Panc1 (cell line): ENCODE measurements around the gene TAGLN2. TPM values are rescaled to one million over a fixed set of nuclear protein-coding genes. Genes with fewer than 3 reads are reported as not detected.

Experiments
- ATAC-seq: fragments of 200-7000 bp; cut with Tn5 transposase; 2 replicates; pipeline ENCODE4 v1.9.1; 2020; ENCODE audit warnings: mild to moderate bottlenecking, moderate library complexity
- BruUV-seq: library from RNA; stranded (reverse); fragments of 400-500 nt; replicated peaks from 2 replicates; lab custom pipeline; 2021; lab: Mats Ljungman, UMichigan
- CTCF ChIA-PET: fragments of 300-600 bp; sonication (Branson Sonifier 250); formaldehyde crosslinking; loops from one replicate; lab custom pipeline; 2022; ENCODE audit warnings: antibody characterized with exemption; lab: Charles Lee
- POLR2A ChIA-PET: fragments of 300-600 bp; sonication (Branson Sonifier 250); formaldehyde crosslinking; loops from one replicate; lab custom pipeline; 2022; ENCODE audit warnings: antibody characterized with exemption; lab: Charles Lee
- DNase-seq: peaks from one replicate; pipeline ENCODE4 v3.0.0-alpha.2; 2010; ENCODE audit warnings: low read depth, low spot score
- H3K27ac ChIP-seq: 2 replicates; pipeline ENCODE4 v1.5.1; 2011; ENCODE audit warnings: mild to moderate bottlenecking, low read length, inconsistent platforms
- H3K27me3 ChIP-seq: fragments of 200-500 bp; sonication (Bioruptor generic); 2 replicates; pipeline ENCODE4 v1.6.0; 2014; ENCODE audit warnings: low read length, inconsistent platforms; ENCODE audit not compliant: control insufficient read depth, insufficient read depth
- H3K36me3 ChIP-seq: fragments of 200-500 bp; sonication (Bioruptor generic); 2 replicates; pipeline ENCODE4 v1.5.1; 2014; ENCODE audit warnings: inconsistent platforms, mild to moderate bottlenecking, low read length, moderate library complexity; ENCODE audit not compliant: control insufficient read depth, insufficient read depth
- H3K4me1 ChIP-seq: 2 replicates; pipeline ENCODE4 v1.5.1; 2011; ENCODE audit warnings: inconsistent platforms, mild to moderate bottlenecking, low read length, moderate library complexity; ENCODE audit not compliant: control insufficient read depth, insufficient read depth
- H3K4me3 ChIP-seq, 2 experiments: 2 replicates each; pipeline ENCODE4 v1.5.1; 2011 to 2012; ENCODE audit warnings: low read depth in 2 of 2, low read length in 2 of 2, mild to moderate bottlenecking in 2 of 2, inconsistent platforms in 1 of 2, moderate library complexity in 1 of 2
- H3K9me3 ChIP-seq: fragments of 200-500 bp; sonication (Bioruptor generic); 2 replicates; pipeline ENCODE4 v1.5.1; 2014; ENCODE audit warnings: low read depth, mild to moderate bottlenecking, inconsistent platforms, low read length, moderate library complexity; ENCODE audit not compliant: control insufficient read depth, insufficient read depth
- POLR2AphosphoS5 ChIP-seq: IDR thresholded peaks from 2 replicates; pipeline ENCODE4 v1.6.1; 2012; ENCODE audit warnings: mild to moderate bottlenecking, low read depth, low read length, moderate library complexity
- SIN3A ChIP-seq: IDR thresholded peaks from 2 replicates; pipeline ENCODE4 v1.6.1; 2012; ENCODE audit warnings: low read depth, mild to moderate bottlenecking, low read length, moderate library complexity, borderline replicate concordance; ENCODE audit not compliant: insufficient read depth
- TCF7L2 ChIP-seq: IDR thresholded peaks from 2 replicates; pipeline ENCODE4 v1.6.1; 2011; ENCODE audit warnings: mild to moderate bottlenecking, low read depth, low read length, inconsistent platforms
- in situ Hi-C: cut with HindIII; loops from 2 replicates; pipeline ENCODE4 v1.10.0; 2016; ENCODE audit warnings: low sequenced_read_pairs, low pct_unique_long_range_greater_than_20kb
- intact Hi-C: fragments of 100-400 bp; cut with micrococcal nuclease; formaldehyde crosslinking; loops from one replicate; pipeline ENCODE4 v1.10.0; 2022; ENCODE audit not compliant: unreplicated experiment
- total RNA-seq: library from RNA; stranded (reverse); gene quantifications from one replicate; pipeline ENCODE4 v1.2.1, GENCODE V29; 2021; ENCODE audit not compliant: unreplicated experiment
- TF ChIP-seq, protein P1 (sequence below): fragments of 450-650 bp; IDR thresholded peaks from 2 replicates; pipeline ENCODE4 v1.5.1; 2017; ENCODE audit warnings: mild to moderate bottlenecking
- TF ChIP-seq, protein P2 (sequence below), 2 experiments: IDR thresholded peaks; 2 replicates each; pipeline ENCODE4 v1.6.1; 2011 to 2012; ENCODE audit warnings: low read depth in 2 of 2, control low read depth in 1 of 2, low read length in 1 of 2, mild to moderate bottlenecking in 1 of 2, moderate library complexity in 1 of 2; ENCODE audit not compliant: insufficient read depth in 1 of 2

The TAGLN2 gene
- total RNA-seq, 1 experiment from 2014 or later = 474 TPM

DNA sequence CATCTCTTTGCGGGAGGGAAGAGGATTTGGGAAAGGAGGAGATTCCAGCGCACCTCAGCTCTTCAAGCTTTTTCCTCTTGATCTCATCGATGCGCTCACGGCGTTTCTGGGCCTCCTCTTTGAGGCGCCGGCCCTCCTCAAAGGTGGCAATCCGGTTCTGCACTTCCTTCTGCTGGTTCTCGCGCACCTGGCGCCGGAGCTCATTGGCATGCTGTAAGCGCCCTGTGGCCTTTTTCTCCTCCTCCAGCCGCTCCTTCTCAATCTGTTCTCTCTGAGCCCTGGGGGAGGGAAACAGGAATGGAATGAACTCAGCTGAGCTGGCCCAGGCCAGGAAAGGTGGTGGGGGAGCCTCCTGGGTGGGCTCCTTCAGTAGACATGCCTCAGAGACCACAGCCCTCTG lies 52.4 kb downstream of the TAGLN2 start:
- ATAC-seq = no peak
- H3K27me3 ChIP-seq = no peaks in the 10 kb centered on the region
- no peaks in the 10 kb centered on the region for H3K4me1 ChIP-seq
- BruUV-seq = no TSS peak
- intact Hi-C loops (no loop called here), in situ Hi-C loops (no loop called here)
- H3K9me3 ChIP-seq = no peaks in the 10 kb centered on the region
- H3K4me3 ChIP-seq = no peak overlapping the region
- CTCF ChIA-PET = interaction anchor here (1.6 kb wide), 1 partner anchor 22 kb away, joined by 3 read pairs; no protein-coding TSS in a partner anchor
- TF ChIP-seq TCF7L2 (no peak), SIN3A (no peak), POLR2AphosphoS5 (no peak)
- TF ChIP-seq, protein P1, sequence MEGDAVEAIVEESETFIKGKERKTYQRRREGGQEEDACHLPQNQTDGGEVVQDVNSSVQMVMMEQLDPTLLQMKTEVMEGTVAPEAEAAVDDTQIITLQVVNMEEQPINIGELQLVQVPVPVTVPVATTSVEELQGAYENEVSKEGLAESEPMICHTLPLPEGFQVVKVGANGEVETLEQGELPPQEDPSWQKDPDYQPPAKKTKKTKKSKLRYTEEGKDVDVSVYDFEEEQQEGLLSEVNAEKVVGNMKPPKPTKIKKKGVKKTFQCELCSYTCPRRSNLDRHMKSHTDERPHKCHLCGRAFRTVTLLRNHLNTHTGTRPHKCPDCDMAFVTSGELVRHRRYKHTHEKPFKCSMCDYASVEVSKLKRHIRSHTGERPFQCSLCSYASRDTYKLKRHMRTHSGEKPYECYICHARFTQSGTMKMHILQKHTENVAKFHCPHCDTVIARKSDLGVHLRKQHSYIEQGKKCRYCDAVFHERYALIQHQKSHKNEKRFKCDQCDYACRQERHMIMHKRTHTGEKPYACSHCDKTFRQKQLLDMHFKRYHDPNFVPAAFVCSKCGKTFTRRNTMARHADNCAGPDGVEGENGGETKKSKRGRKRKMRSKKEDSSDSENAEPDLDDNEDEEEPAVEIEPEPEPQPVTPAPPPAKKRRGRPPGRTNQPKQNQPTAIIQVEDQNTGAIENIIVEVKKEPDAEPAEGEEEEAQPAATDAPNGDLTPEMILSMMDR = no peak
- TF ChIP-seq, protein P2, sequence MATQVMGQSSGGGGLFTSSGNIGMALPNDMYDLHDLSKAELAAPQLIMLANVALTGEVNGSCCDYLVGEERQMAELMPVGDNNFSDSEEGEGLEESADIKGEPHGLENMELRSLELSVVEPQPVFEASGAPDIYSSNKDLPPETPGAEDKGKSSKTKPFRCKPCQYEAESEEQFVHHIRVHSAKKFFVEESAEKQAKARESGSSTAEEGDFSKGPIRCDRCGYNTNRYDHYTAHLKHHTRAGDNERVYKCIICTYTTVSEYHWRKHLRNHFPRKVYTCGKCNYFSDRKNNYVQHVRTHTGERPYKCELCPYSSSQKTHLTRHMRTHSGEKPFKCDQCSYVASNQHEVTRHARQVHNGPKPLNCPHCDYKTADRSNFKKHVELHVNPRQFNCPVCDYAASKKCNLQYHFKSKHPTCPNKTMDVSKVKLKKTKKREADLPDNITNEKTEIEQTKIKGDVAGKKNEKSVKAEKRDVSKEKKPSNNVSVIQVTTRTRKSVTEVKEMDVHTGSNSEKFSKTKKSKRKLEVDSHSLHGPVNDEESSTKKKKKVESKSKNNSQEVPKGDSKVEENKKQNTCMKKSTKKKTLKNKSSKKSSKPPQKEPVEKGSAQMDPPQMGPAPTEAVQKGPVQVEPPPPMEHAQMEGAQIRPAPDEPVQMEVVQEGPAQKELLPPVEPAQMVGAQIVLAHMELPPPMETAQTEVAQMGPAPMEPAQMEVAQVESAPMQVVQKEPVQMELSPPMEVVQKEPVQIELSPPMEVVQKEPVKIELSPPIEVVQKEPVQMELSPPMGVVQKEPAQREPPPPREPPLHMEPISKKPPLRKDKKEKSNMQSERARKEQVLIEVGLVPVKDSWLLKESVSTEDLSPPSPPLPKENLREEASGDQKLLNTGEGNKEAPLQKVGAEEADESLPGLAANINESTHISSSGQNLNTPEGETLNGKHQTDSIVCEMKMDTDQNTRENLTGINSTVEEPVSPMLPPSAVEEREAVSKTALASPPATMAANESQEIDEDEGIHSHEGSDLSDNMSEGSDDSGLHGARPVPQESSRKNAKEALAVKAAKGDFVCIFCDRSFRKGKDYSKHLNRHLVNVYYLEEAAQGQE (IDR thresholded peaks at IDR 0.05; ENCODE audit: insufficient read depth in 1 of 2, low read depth in 2 of 2, low read length in 1 of 2) = no peak
- no peak for DNase-seq
- POLR2A ChIA-PET = no interaction called here
- H3K27ac ChIP-seq = no peak overlapping the region
- no peaks in the 10 kb centered on the region for H3K36me3 ChIP-seq

DNA sequence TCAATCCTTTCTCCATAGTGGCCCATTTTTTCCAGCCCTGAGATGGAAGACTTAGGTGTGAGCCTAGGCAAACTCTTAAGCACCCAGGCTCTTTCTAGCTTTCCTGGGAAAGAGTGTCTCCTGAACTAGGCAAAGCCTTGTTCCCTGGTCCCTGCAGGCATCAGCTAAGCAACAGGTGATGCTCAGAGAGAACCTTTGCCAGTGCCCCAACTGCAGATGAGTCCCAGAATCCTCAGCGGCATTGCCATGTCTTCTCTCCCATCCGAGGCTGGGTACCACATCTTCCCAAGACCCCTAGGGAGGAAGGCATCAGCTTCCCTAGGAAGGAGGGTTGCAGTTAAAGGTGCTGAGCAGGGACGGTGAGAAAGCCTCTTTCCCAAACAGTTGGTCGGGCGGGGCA lies 54.6 kb downstream of the TAGLN2 start:
- TF ChIP-seq, protein P2 (IDR thresholded peaks at IDR 0.05; ENCODE audit: insufficient read depth in 1 of 2, low read depth in 2 of 2, low read length in 1 of 2) = no peak
- TF ChIP-seq SIN3A = no peak
- TF ChIP-seq TCF7L2 = no peak
- no peak for TF ChIP-seq POLR2AphosphoS5
- TF ChIP-seq, protein P1 = no peak
- H3K4me1 ChIP-seq = no peaks in the 10 kb centered on the region
- intact Hi-C loops = no loop called here
- no TSS peak for BruUV-seq
- no peak overlapping the region for H3K4me3 ChIP-seq
- H3K9me3 ChIP-seq = no peaks in the 10 kb centered on the region
- H3K27ac ChIP-seq = no peak overlapping the region
- CTCF ChIA-PET = no interaction called here
- H3K36me3 ChIP-seq = no peaks in the 10 kb centered on the region
- no peaks in the 10 kb centered on the region for H3K27me3 ChIP-seq
- DNase-seq (no peak), ATAC-seq (no peak)
- in situ Hi-C loops = no loop called here
- POLR2A ChIA-PET = interaction anchor here (0.5 kb wide), 1 partner anchor 186 kb away, joined by 4 read pairs; no protein-coding TSS in a partner anchor
